Left lung (tissue), 10 donors: ENCODE data around the gene TSPYL2. TPM values are rescaled to one million over a fixed set of nuclear protein-coding genes. Genes with fewer than 3 reads are reported as not detected.
A peak's percentile ranks its signal among the peaks of the same experiment; 100 is the strongest.

Experiments
- ATAC-seq: fragments of 200-7000 bp; cut with Tn5 transposase; one replicate; pipeline ENCODE4 v1.9.1; 2020; ENCODE audit warnings: moderate library complexity
- DNase-seq, 4 donors: peaks; one replicate each; pipeline ENCODE4 v3.0.0-alpha.2; 2013 to 2020
- H3K27ac ChIP-seq, 2 donors: fragments of 200-600 bp; sonication (generic) in 1 of 2; one replicate each; pipeline versions ENCODE4 v1.5.0 to v1.8.0; 2020 to 2021
- H3K27me3 ChIP-seq, 2 donors: fragments of 200-600 bp; sonication (generic) in 1 of 2; one replicate each; pipeline versions ENCODE4 v1.5.0 to v1.8.0; 2020 to 2021
- H3K36me3 ChIP-seq, 2 donors: fragments of 200-600 bp; sonication (generic) in 1 of 2; one replicate each; pipeline versions ENCODE4 v1.5.0 to v1.8.0; 2020 to 2021
- H3K4me1 ChIP-seq, 2 donors: fragments of 200-600 bp; one replicate each; pipeline ENCODE4 v1.8.0; 2021
- H3K4me3 ChIP-seq, 2 donors: fragments of 200-600 bp; sonication (generic) in 1 of 2; one replicate each; pipeline versions ENCODE4 v1.5.0 to v1.8.0; 2020 to 2021; ENCODE audit warnings: mild to moderate bottlenecking in 1 of 2
- H3K9me3 ChIP-seq, 2 donors: fragments of 200-600 bp; sonication (generic) in 1 of 2; one replicate each; pipeline versions ENCODE4 v1.5.0 to v1.8.0; 2020 to 2021
- intact Hi-C, 2 donors: fragments of 100-400 bp; cut with DNase I; formaldehyde crosslinking; loops; one replicate each; pipeline versions ENCODE4 v1.11.2 to v1.14.2; 2022
- polyA plus RNA-seq, 6 donors: library from polyadenylated mRNA; unstranded; fragments of 120-200 nt; gene quantifications; one replicate each; pipeline ENCODE4 v1.2.1, GENCODE V29; 2013; ENCODE audit not compliant: insufficient read length in 6 of 6
- total RNA-seq, 2 donors: library from RNA; stranded (reverse); fragmentation: NEBNext Ultra II Directional; extraction: Animal tissue kit (Norgen Biotek cat#: 25700); gene quantifications; one replicate each; pipeline ENCODE4 v1.2.1, GENCODE V29; 2021
- TF ChIP-seq, protein P1 (sequence below), 2 donors: fragments of 200-600 bp; sonication (generic) in 1 of 2; IDR thresholded peaks; one replicate each; pipeline versions ENCODE4 v1.5.0 to v1.8.0; 2021; ENCODE audit warnings: antibody characterized with exemption in 2 of 2
- donor health status: DM: no; HTN: yes; CAD: no.
- donor health status: DM: no; HTN: no; CAD: no.

TSPYL2 gene
- total and polyA plus RNA-seq, 8 donors: 16.6 to 73.6 (median 58.4) TPM

DNA sequence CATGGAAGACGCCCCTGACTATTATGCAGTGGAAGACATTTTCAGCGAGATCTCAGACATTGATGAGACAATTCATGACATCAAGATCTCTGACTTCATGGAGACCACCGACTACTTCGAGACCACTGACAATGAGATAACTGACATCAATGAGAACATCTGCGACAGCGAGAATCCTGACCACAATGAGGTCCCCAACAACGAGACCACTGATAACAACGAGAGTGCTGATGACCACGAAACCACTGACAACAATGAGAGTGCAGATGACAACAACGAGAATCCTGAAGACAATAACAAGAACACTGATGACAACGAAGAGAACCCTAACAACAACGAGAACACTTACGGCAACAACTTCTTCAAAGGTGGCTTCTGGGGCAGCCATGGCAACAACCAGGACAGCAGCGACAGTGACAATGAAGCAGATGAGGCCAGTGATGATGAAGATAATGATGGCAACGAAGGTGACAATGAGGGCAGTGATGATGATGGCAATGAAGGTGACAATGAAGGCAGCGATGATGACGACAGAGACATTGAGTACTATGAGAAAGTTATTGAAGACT lies 3.6 kb downstream of the TSPYL2 start:
- Histone ChIP-seq H3K27ac (no peak overlapping the region), H3K4me1 (peaks cover 0 to 3% of the 10 kb centered on the region in 2 donors), H3K4me3 (no peak overlapping the region), H3K36me3 (peaks cover 0 to 9% of the 10 kb centered on the region in 2 donors), H3K9me3 (no peaks in the 10 kb centered on the region), H3K27me3 (no peaks in the 10 kb centered on the region)
- no peak for DNase-seq
- TF ChIP-seq, protein P1, sequence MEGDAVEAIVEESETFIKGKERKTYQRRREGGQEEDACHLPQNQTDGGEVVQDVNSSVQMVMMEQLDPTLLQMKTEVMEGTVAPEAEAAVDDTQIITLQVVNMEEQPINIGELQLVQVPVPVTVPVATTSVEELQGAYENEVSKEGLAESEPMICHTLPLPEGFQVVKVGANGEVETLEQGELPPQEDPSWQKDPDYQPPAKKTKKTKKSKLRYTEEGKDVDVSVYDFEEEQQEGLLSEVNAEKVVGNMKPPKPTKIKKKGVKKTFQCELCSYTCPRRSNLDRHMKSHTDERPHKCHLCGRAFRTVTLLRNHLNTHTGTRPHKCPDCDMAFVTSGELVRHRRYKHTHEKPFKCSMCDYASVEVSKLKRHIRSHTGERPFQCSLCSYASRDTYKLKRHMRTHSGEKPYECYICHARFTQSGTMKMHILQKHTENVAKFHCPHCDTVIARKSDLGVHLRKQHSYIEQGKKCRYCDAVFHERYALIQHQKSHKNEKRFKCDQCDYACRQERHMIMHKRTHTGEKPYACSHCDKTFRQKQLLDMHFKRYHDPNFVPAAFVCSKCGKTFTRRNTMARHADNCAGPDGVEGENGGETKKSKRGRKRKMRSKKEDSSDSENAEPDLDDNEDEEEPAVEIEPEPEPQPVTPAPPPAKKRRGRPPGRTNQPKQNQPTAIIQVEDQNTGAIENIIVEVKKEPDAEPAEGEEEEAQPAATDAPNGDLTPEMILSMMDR (IDR thresholded peaks at IDR 0.05): no peak
- no peak for ATAC-seq
- intact Hi-C loops: no loop called here

GRCh38 chrX:53086464-53086863 lies 4.3 kb downstream of the TSPYL2 start:
- H3K27ac ChIP-seq: no peak overlapping the region
- TF ChIP-seq, protein P1 (IDR thresholded peaks at IDR 0.05): no peak
- no peaks in the 10 kb centered on the region for H3K27me3 ChIP-seq
- intact Hi-C loops: no loop called here
- DNase-seq (no peak), ATAC-seq (no peak)
- H3K4me3 ChIP-seq: no peak overlapping the region
- peaks cover 0 to 9% of the 10 kb centered on the region in 2 donors for H3K36me3 ChIP-seq
- H3K4me1 ChIP-seq: peaks cover 0 to 3% of the 10 kb centered on the region in 2 donors
- no peaks in the 10 kb centered on the region for H3K9me3 ChIP-seq

DNA sequence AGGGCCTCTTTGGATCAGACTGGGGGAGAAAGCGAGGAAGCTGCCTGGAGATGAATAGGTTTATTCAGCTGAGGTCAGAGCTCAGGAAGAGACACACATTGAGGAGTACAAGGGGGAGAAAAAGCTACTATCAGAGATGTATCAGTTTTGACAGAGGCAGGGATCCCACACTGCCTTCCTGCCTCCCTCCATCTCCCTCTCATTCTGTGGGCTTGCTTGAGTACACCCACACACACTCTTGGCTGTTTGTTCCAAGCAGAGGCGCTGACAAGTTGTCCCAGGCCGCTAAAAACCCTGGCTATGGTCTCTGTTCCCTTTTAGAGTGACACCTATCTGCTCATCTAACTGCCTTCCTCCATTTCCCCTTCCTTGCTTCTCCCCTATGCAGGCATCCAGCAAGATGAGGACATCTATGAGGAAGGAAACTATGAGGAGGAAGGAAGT lies 5.2 kb downstream of the TSPYL2 start:
- no peak for DNase-seq
- no peak overlapping the region for H3K27ac ChIP-seq
- no peak overlapping the region for H3K4me3 ChIP-seq
- intact Hi-C loops: no loop called here
- TF ChIP-seq, protein P1 (IDR thresholded peaks at IDR 0.05): no peak
- H3K4me1 ChIP-seq: peaks cover 0 to 3% of the 10 kb centered on the region in 2 donors
- no peaks in the 10 kb centered on the region for H3K9me3 ChIP-seq
- no peak for ATAC-seq
- H3K27me3 ChIP-seq: no peaks in the 10 kb centered on the region
- H3K36me3 ChIP-seq: peaks cover 0 to 9% of the 10 kb centered on the region in 2 donors

- DNase-seq: peak; percentile 56 to 89 (median 80)
- intact Hi-C loops: no loop called here
- peak; percentile 82 for ATAC-seq
- TF ChIP-seq, protein P1 (IDR thresholded peaks at IDR 0.05): no peak
- H3K9me3 ChIP-seq: no peaks in the 10 kb centered on the region
- H3K36me3 ChIP-seq: peaks cover 0 to 9% of the 10 kb centered on the region in 2 donors
- H3K27me3 ChIP-seq: no peaks in the 10 kb centered on the region
- H3K4me3 ChIP-seq: peak overlapping the region; percentile 10 to 22
- peak overlapping the region; percentile 59 to 64 for H3K27ac ChIP-seq
- peaks cover 0 to 3% of the 10 kb centered on the region in 2 donors for H3K4me1 ChIP-seq
These were observed 6.2 kb downstream of the TSPYL2 start for GRCh38 chrX:53088136-53088974.

DNA sequence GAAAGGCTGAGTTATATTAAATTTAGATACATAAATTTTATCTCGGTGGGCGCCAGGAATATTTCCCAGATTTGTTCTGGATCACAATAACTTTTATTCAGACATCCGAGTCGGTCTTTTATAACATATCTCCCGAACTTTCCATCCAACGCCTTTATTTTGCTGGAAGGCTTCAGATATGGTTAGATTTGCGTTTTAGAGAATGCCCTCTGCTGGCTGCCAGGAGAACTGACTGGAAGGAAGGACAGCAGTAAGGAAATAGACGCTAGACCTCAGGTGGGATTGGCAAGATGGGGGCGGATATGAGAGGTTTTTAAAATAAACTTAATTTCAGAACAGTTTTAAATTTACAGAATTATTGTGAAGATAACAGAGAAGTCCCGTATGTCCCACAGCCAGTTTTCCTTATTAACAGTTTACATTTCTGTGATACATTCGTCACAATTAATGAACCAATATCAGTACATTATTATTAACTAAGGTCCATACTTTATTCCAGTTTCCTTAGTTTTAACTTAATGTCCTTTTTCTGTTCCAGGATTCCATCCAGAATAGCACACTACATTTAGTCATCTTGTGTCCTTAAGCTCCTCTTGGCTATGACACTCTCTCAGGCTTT lies 7.2 kb downstream of the TSPYL2 start:
- Histone ChIP-seq H3K9me3 (no peaks in the 10 kb centered on the region), H3K27ac (peak overlapping the region; percentile 59 to 64), H3K36me3 (peaks cover 0 to 9% of the 10 kb centered on the region in 2 donors), H3K4me1 (peaks cover 0 to 3% of the 10 kb centered on the region in 2 donors), H3K4me3 (peak overlapping the region; percentile 10 to 22), H3K27me3 (no peaks in the 10 kb centered on the region)
- DNase-seq: peak in 1 of 4 donors; percentile 66
- TF ChIP-seq, protein P1 (IDR thresholded peaks at IDR 0.05): peak; percentile 70 to 71
- intact Hi-C loops: no loop called here
- peak; percentile 36 for ATAC-seq
